GM12878 (cell line): ENCODE measurements around the gene SELENOS. TPM values are rescaled to one million over a fixed set of nuclear protein-coding genes. Genes with fewer than 3 reads are reported as not detected.

Experiments
- ATAC-seq: fragments of 200-7000 bp; cut with Tn5 transposase; 3 replicates; pipeline ENCODE4 v1.9.1; 2020; ENCODE audit warnings: mild to moderate bottlenecking, moderate library complexity
- BruUV-seq: library from RNA; stranded (reverse); fragments of 400-500 nt; replicated peaks from 2 replicates; lab custom pipeline; 2021; lab: Mats Ljungman, UMichigan
- CTCF ChIA-PET: fragments of 300-600 bp; sonication (Branson Sonifier 250); formaldehyde crosslinking; extraction: SDS; loops from one replicate; lab custom pipeline; 2021; ENCODE audit warnings: inconsistent platforms; lab: Yijun Ruan, JAX
- POLR2A ChIA-PET: fragments of 350-600 bp; formaldehyde crosslinking; extraction: SDS; loops from one replicate; lab custom pipeline; 2021; ENCODE audit warnings: inconsistent platforms; lab: Charles Lee
- RAD21 ChIA-PET: fragments of 300-600 bp; sonication (Branson Sonifier 250); formaldehyde crosslinking; loops from one replicate; lab custom pipeline; 2023; ENCODE audit warnings: antibody characterized with exemption; ENCODE audit not compliant: unreplicated experiment; lab: Charles Lee
- SMC1A ChIA-PET: fragments of 300-600 bp; sonication (Branson Sonifier 250); formaldehyde crosslinking; loops from one replicate; lab custom pipeline; 2023; ENCODE audit not compliant: unreplicated experiment, uncharacterized antibody; lab: Charles Lee
- DNase-seq: peaks from one replicate; pipeline ENCODE4 v3.0.0-alpha.2; 2011; ENCODE audit warnings: low read depth, low spot score
- FAIRE-seq: peaks from 3 replicates; lab custom pipeline; 2011; peaks lifted over from hg19 to GRCh38; lab: Jason Lieb, UNC
- H2AFZ ChIP-seq: 2 replicates; pipeline ENCODE4 v1.6.0; 2011; ENCODE audit warnings: low read depth, low read length, control low read depth; ENCODE audit not compliant: control insufficient read depth
- H3K27ac ChIP-seq: 2 replicates; pipeline ENCODE4 v1.5.1; 2011; ENCODE audit warnings: control low read depth; ENCODE audit not compliant: control insufficient read depth, insufficient read depth
- H3K27me3 ChIP-seq, 2 experiments: replicated peaks in 1 of 2; 2 replicates each; pipeline versions ENCODE4 v1.6.0 to v1.6.1; 2011; ENCODE audit warnings: low read length in 1 of 2; ENCODE audit not compliant: control insufficient read depth in 2 of 2, insufficient read depth in 2 of 2
- H3K36me3 ChIP-seq, 2 experiments: 2 replicates each; pipeline ENCODE4 v1.5.1; 2011; ENCODE audit warnings: low read length in 1 of 2; ENCODE audit not compliant: control insufficient read depth in 2 of 2, insufficient read depth in 2 of 2
- H3K4me1 ChIP-seq: 2 replicates; pipeline ENCODE4 v1.6.1; 2011; ENCODE audit warnings: mild to moderate bottlenecking, low read length, moderate library complexity, mixed read lengths; ENCODE audit not compliant: control insufficient read depth, insufficient read depth
- H3K4me2 ChIP-seq: 2 replicates; pipeline ENCODE4 v1.6.0; 2011; ENCODE audit warnings: control low read depth; ENCODE audit not compliant: control insufficient read depth, insufficient read depth
- H3K4me3 ChIP-seq: fragments of 200-600 bp; sonication (generic); 2 replicates; pipeline ENCODE4 v1.5.1; 2016
- H3K79me2 ChIP-seq: 2 replicates; pipeline ENCODE4 v1.6.0; 2011; ENCODE audit warnings: low read length; ENCODE audit not compliant: control insufficient read depth, insufficient read depth
- H3K9ac ChIP-seq: 2 replicates; pipeline ENCODE4 v1.8.0; 2011; ENCODE audit warnings: low read length, control low read depth, mixed read lengths; ENCODE audit not compliant: control insufficient read depth, insufficient read depth
- H3K9me3 ChIP-seq: replicated peaks from 3 replicates; pipeline ENCODE4 v1.5.1; 2011; ENCODE audit warnings: mild to moderate bottlenecking, low read length; ENCODE audit not compliant: control insufficient read depth, insufficient read depth
- H4K20me1 ChIP-seq: 2 replicates; pipeline ENCODE4 v1.6.0; 2011; ENCODE audit not compliant: control insufficient read depth, insufficient read depth
- ATF3 ChIP-seq: IDR thresholded peaks from 2 replicates; pipeline ENCODE4 v1.6.1; 2011; ENCODE audit warnings: low read depth, mild to moderate bottlenecking, low read length, moderate library complexity, borderline replicate concordance; ENCODE audit errors: extremely low read depth
- CBX3 ChIP-seq: fragments of 200-600 bp; sonication (generic); IDR thresholded peaks from 2 replicates; pipeline ENCODE4 v1.6.1; 2016; ENCODE audit warnings: low read depth, borderline replicate concordance
- CEBPB ChIP-seq, 2 experiments: fragments of 150-350 bp in 1 of 2; IDR thresholded peaks; 2 replicates each; pipeline ENCODE4 v1.6.1; 2012 to 2014; ENCODE audit warnings: low read depth in 2 of 2, low read length in 2 of 2, borderline replicate concordance in 1 of 2, inconsistent platforms in 1 of 2
- EZH2 ChIP-seq: IDR thresholded peaks from 2 replicates; pipeline ENCODE4 v1.6.1; 2012; ENCODE audit warnings: low read depth, mild to moderate bottlenecking, control low read depth, inconsistent platforms, low read length, borderline replicate concordance; ENCODE audit not compliant: control insufficient read depth
- FOXK2 ChIP-seq: fragments of 450-650 bp; IDR thresholded peaks from 2 replicates; pipeline ENCODE4 v1.6.1; 2017; ENCODE audit warnings: mild to moderate bottlenecking, moderate library complexity
- MXI1 ChIP-seq: fragments of 150-350 bp; IDR thresholded peaks from 2 replicates; pipeline ENCODE4 v1.6.1; 2011; ENCODE audit warnings: low read depth, mild to moderate bottlenecking, inconsistent platforms, low read length, improper control_type of control experiment
- NR2C1 ChIP-seq: fragments of 450-650 bp; IDR thresholded peaks from 2 replicates; pipeline ENCODE4 v1.6.1; 2017; ENCODE audit warnings: antibody characterized with exemption, mild to moderate bottlenecking, moderate library complexity
- POLR2A ChIP-seq: IDR thresholded peaks from 2 replicates; pipeline ENCODE4 v1.6.1; 2011; ENCODE audit warnings: low read depth, mild to moderate bottlenecking, low read length
- RBBP5 ChIP-seq: fragments of 200-600 bp; sonication (generic); conservative IDR thresholded peaks from 2 replicates; pipeline ENCODE4 v1.6.1; 2016
- SIX5 ChIP-seq: IDR thresholded peaks from 2 replicates; pipeline ENCODE4 v1.6.1; 2011; ENCODE audit warnings: mild to moderate bottlenecking, low read depth, low read length, moderate library complexity; ENCODE audit not compliant: severe bottlenecking
- SP1 ChIP-seq: IDR thresholded peaks from one replicate; pipeline ENCODE4 v1.6.1; 2011; ENCODE audit warnings: low read depth, low read length
- ZBTB4 ChIP-seq: fragments of 450-650 bp; formaldehyde crosslinking; IDR thresholded peaks from 2 replicates; pipeline ENCODE4 v1.4.0; 2022; ENCODE audit warnings: mild to moderate bottlenecking, moderate library complexity
- ZNF384 ChIP-seq: IDR thresholded peaks from 2 replicates; pipeline ENCODE4 v1.6.1; 2012; ENCODE audit warnings: low read depth, mild to moderate bottlenecking, low read length, improper control_type of control experiment, borderline replicate concordance
- WGBS: methylation state at CpG from one replicate; pipeline ENCODE4 v1.1.6; 2016; ENCODE audit warnings: low lambda C conversion rate; ENCODE audit not compliant: insufficient replicate concordance, insufficient coverage; ENCODE audit errors: missing lambda C conversion rate; 5-methylcytosine and 5-hydroxymethylcytosine counted together
- in situ Hi-C: fragments of 300-500 bp; cut with MboI; formaldehyde crosslinking; loops from 9 replicates; pipeline ENCODE4 v1.14.3; 2018; ENCODE audit warnings: mixed read lengths
- intact Hi-C: fragments of 100-400 bp; cut with micrococcal nuclease; formaldehyde crosslinking; loops from one replicate; pipeline ENCODE4 v1.14.2; 2022; ENCODE audit not compliant: unreplicated experiment
- polyA plus RNA-seq, 11 experiments: library from polyadenylated mRNA; depleted of rRNA in 4 of 11; unstranded in 6 of 11; stranded (reverse) in 5 of 11; fragments of >200 nt; fragmentation: Nextera tagmentation in 4 of 11; fragmentation: Illumina TruSeq in 1 of 11; extraction: Ambion mirVana in 4 of 11; extraction: Trizol in 1 of 11; gene quantifications; 1 replicate in 1 of 11; 2 replicates in 10 of 11; pipeline versions ENCODE4 v1.2.1 to v1.2.3, GENCODE V29; 2011 to 2016; ENCODE audit warnings: inconsistent platforms in 2 of 11, missing spikeins in 2 of 11, low read depth in 1 of 11
- total RNA-seq, 4 experiments: library from RNA; depleted of rRNA in 3 of 4; stranded (reverse); fragments of >200 nt in 3 of 4; fragmentation: Illumina TruSeq in 1 of 4; extraction: Trizol in 1 of 4; gene quantifications; 2 replicates each; pipeline versions ENCODE4 v1.2.1 to v1.2.3, GENCODE V29; 2013 to 2021
- TF ChIP-seq, protein P1 (sequence below): IDR thresholded peaks from 2 replicates; pipeline ENCODE4 v1.6.1; 2012; ENCODE audit warnings: mild to moderate bottlenecking, low read depth, low read length
- TF ChIP-seq, protein P2 (sequence below): fragments of 450-650 bp; IDR thresholded peaks from 2 replicates; pipeline ENCODE4 v1.6.1; 2016; ENCODE audit warnings: mild to moderate bottlenecking

The SELENOS gene
- total and polyA plus RNA-seq, 10 of the 15 experiments (the other 5 are each of a cell fraction or from before 2014, with no cell fraction given): 25.8 to 90.1 (median 37.3) TPM

DNA sequence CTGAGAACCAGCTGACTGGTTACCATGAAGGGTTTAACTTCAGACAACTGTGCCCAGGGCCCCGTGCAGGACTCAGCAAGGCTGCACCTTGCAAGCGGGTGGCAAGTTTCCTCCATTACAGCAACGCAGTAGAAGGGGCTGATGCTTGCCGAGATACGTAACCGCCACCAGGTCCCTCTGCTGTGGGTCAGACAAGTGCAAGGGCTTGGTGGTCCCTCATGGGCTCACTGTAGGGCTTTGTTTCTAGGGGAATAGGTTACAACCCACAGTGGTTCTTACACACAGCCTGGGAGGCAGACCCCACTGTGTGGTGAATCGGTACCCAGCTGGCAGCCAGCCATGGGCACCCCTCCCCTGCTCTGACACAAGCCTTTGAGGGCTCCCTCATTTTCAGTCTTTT is 33.2 kb upstream of the SELENOS start:
- intact Hi-C loops: no loop called here
- in situ Hi-C loops: no loop called here
- H3K4me2 ChIP-seq: no peak overlapping the region
- FAIRE-seq: no peak
- RAD21 ChIA-PET: no interaction called here
- peaks cover 0 to 1% of the 10 kb centered on the region in 2 experiments; a peak in 3 of 4 replicates for H3K27me3 ChIP-seq
- no peak overlapping the region for H3K27ac ChIP-seq
- H3K36me3 ChIP-seq: no peaks in the 10 kb centered on the region
- no peak for ATAC-seq
- H3K9me3 ChIP-seq: no peaks in the 10 kb centered on the region
- no peaks in the 10 kb centered on the region for H3K4me1 ChIP-seq
- SMC1A ChIA-PET: no interaction called here
- no peaks in the 10 kb centered on the region for H4K20me1 ChIP-seq
- no peaks in the 10 kb centered on the region for H3K79me2 ChIP-seq
- CTCF ChIA-PET: interaction anchor here (1.5 kb wide), 1 partner anchor 11 kb away, joined by 4 read pairs; no protein-coding TSS in a partner anchor
- DNase-seq: no peak
- POLR2A ChIA-PET: no interaction called here
- TF ChIP-seq ZBTB4 (no peak), POLR2A (no peak), ZNF384 (no peak), FOXK2 (no peak), CBX3 (no peak), MXI1 (no peak), SP1 (no peak), SIX5 (no peak), NR2C1 (no peak), ATF3 (no peak), CEBPB (IDR thresholded peaks at IDR 0.05; ENCODE audit: borderline replicate concordance in 1 of 2, low read depth in 2 of 2, low read length in 2 of 2) (no peak), RBBP5 (no peak), EZH2 (no peak)
- TF ChIP-seq, protein P1, sequence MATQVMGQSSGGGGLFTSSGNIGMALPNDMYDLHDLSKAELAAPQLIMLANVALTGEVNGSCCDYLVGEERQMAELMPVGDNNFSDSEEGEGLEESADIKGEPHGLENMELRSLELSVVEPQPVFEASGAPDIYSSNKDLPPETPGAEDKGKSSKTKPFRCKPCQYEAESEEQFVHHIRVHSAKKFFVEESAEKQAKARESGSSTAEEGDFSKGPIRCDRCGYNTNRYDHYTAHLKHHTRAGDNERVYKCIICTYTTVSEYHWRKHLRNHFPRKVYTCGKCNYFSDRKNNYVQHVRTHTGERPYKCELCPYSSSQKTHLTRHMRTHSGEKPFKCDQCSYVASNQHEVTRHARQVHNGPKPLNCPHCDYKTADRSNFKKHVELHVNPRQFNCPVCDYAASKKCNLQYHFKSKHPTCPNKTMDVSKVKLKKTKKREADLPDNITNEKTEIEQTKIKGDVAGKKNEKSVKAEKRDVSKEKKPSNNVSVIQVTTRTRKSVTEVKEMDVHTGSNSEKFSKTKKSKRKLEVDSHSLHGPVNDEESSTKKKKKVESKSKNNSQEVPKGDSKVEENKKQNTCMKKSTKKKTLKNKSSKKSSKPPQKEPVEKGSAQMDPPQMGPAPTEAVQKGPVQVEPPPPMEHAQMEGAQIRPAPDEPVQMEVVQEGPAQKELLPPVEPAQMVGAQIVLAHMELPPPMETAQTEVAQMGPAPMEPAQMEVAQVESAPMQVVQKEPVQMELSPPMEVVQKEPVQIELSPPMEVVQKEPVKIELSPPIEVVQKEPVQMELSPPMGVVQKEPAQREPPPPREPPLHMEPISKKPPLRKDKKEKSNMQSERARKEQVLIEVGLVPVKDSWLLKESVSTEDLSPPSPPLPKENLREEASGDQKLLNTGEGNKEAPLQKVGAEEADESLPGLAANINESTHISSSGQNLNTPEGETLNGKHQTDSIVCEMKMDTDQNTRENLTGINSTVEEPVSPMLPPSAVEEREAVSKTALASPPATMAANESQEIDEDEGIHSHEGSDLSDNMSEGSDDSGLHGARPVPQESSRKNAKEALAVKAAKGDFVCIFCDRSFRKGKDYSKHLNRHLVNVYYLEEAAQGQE: no peak
- TF ChIP-seq, protein P2, sequence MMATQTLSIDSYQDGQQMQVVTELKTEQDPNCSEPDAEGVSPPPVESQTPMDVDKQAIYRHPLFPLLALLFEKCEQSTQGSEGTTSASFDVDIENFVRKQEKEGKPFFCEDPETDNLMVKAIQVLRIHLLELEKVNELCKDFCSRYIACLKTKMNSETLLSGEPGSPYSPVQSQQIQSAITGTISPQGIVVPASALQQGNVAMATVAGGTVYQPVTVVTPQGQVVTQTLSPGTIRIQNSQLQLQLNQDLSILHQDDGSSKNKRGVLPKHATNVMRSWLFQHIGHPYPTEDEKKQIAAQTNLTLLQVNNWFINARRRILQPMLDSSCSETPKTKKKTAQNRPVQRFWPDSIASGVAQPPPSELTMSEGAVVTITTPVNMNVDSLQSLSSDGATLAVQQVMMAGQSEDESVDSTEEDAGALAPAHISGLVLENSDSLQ: no peak
- TF ChIP-seq, all 136 proteins: peak for 0
- no TSS peak for BruUV-seq
- Histone ChIP-seq H3K4me3 (no peak overlapping the region), H2AFZ (no peak overlapping the region), H3K9ac (no peak overlapping the region)
- WGBS: 62% methylated on average over 7 of the region's 7 CpGs
